IgD-negative memory B cell (primary cell): ENCODE measurements around the gene TSPO2. TPM values are rescaled to one million over a fixed set of nuclear protein-coding genes. Genes with fewer than 3 reads are reported as not detected.
"Not testable (repeated sequence)": the region's sequence is repeated elsewhere in the genome, so short reads cannot be mapped to it uniquely, and the experiment has no call there.

Experiments used
- H3K27ac Mint-ChIP-seq, 3 donors: one replicate each; pipeline ENCODE4 v1.8.0; 2020 to 2022; ENCODE audit warnings: mild to moderate bottlenecking in 3 of 3, mixed read lengths in 3 of 3, moderate library complexity in 1 of 3
- H3K27me3 Mint-ChIP-seq: one replicate; pipeline ENCODE4 v1.8.0; 2021; ENCODE audit warnings: mixed read lengths
- H3K36me3 Mint-ChIP-seq: one replicate; pipeline ENCODE4 v1.8.0; 2020; ENCODE audit warnings: mild to moderate bottlenecking, mixed read lengths
- H3K4me1 Mint-ChIP-seq, 3 donors: one replicate each; pipeline ENCODE4 v1.8.0; 2020 to 2022; ENCODE audit warnings: mixed read lengths in 3 of 3, mild to moderate bottlenecking in 1 of 3
- H3K4me3 Mint-ChIP-seq, 4 donors: one replicate each; pipeline ENCODE4 v1.8.0; 2020 to 2022; ENCODE audit warnings: mild to moderate bottlenecking in 4 of 4, mixed read lengths in 4 of 4, moderate library complexity in 3 of 4
- H3K9me3 Mint-ChIP-seq, 3 donors: one replicate each; pipeline ENCODE4 v1.8.0; 2020 to 2021; ENCODE audit warnings: mixed read lengths in 3 of 3, mild to moderate bottlenecking in 1 of 3
- polyA plus RNA-seq: library from polyadenylated mRNA; unstranded; fragments of 300-500 nt; fragmentation: Illumina TruSeq; gene quantifications from one replicate; pipeline ENCODE4 v1.2.3, GENCODE V29; 2021

The TSPO2 gene
- polyA plus RNA-seq, 1 donor from 2014 or later: not detected

GRCh38 chr6:41015860-41016259, 26.4 kb upstream of the TSPO2 start:
- not testable (repeated sequence) for H3K4me1 Mint-ChIP-seq, H3K36me3 Mint-ChIP-seq, H3K27me3 Mint-ChIP-seq, H3K27ac Mint-ChIP-seq, H3K9me3 Mint-ChIP-seq, H3K4me3 Mint-ChIP-seq

GRCh38 chr6:41017663-41018062, 24.6 kb upstream of the TSPO2 start:
- peaks cover 1% of the 10 kb centered on the region for H3K27me3 Mint-ChIP-seq
- H3K4me1 Mint-ChIP-seq: no peaks in the 10 kb centered on the region
- no peak overlapping the region for H3K27ac Mint-ChIP-seq
- peaks cover 2% of the 10 kb centered on the region for H3K36me3 Mint-ChIP-seq
- H3K9me3 Mint-ChIP-seq: peaks cover 0 to 2% (median 0%) of the 10 kb centered on the region in 3 donors
- no peak overlapping the region for H3K4me3 Mint-ChIP-seq

- no peaks in the 10 kb centered on the region for H3K4me1 Mint-ChIP-seq
- H3K9me3 Mint-ChIP-seq: no peaks in the 10 kb centered on the region
- H3K27me3 Mint-ChIP-seq: peaks cover 1% of the 10 kb centered on the region
- no peak overlapping the region for H3K27ac Mint-ChIP-seq
- H3K36me3 Mint-ChIP-seq: peaks cover 2% of the 10 kb centered on the region
- H3K4me3 Mint-ChIP-seq: no peak overlapping the region
These were observed 20.4 kb upstream of the TSPO2 start for GRCh38 chr6:41021832-41022231.

GRCh38 chr6:41022294-41022693, 20.0 kb upstream of the TSPO2 start:
- Mint-ChIP-seq H3K36me3 (peaks cover 2% of the 10 kb centered on the region), H3K9me3 (no peaks in the 10 kb centered on the region), H3K27ac (no peak overlapping the region), H3K27me3 (peaks cover 1% of the 10 kb centered on the region), H3K4me1 (peaks cover 3% of the 10 kb centered on the region in 3 donors), H3K4me3 (no peak overlapping the region)

- H3K27ac Mint-ChIP-seq: no peak overlapping the region
- H3K9me3 Mint-ChIP-seq: no peaks in the 10 kb centered on the region
- peaks cover 6 to 10% (median 9%) of the 10 kb centered on the region in 3 donors for H3K4me1 Mint-ChIP-seq
- peaks cover 1% of the 10 kb centered on the region for H3K27me3 Mint-ChIP-seq
- peaks cover 2% of the 10 kb centered on the region for H3K36me3 Mint-ChIP-seq
- H3K4me3 Mint-ChIP-seq: no peak overlapping the region
These were observed 19.2 kb upstream of the TSPO2 start for GRCh38 chr6:41023114-41023513.

GRCh38 chr6:41025966-41026530, 16.2 kb upstream of the TSPO2 start:
- no peaks in the 10 kb centered on the region for H3K27me3 Mint-ChIP-seq
- H3K4me1 Mint-ChIP-seq: peaks cover 15 to 19% (median 15%) of the 10 kb centered on the region in 3 donors
- H3K36me3 Mint-ChIP-seq: peaks cover 3% of the 10 kb centered on the region
- H3K27ac Mint-ChIP-seq: peak overlapping the region in 1 of 3 donors; percentile 73
- peak overlapping the region in 1 of 4 donors; percentile 2 for H3K4me3 Mint-ChIP-seq
- no peaks in the 10 kb centered on the region for H3K9me3 Mint-ChIP-seq

- Mint-ChIP-seq H3K27me3 (no peaks in the 10 kb centered on the region), H3K9me3 (no peaks in the 10 kb centered on the region), H3K4me1 (peaks cover 15 to 19% (median 17%) of the 10 kb centered on the region in 3 donors), H3K27ac (peak overlapping the region in 1 of 3 donors; percentile 22), H3K36me3 (peaks cover 4% of the 10 kb centered on the region), H3K4me3 (peak overlapping the region; percentile 80 to 92 (median 86))
These were observed 15.0 kb upstream of the TSPO2 start for GRCh38 chr6:41027241-41027640.

GRCh38 chr6:41027799-41028560, 14.3 kb upstream of the TSPO2 start:
- Mint-ChIP-seq H3K27ac (no peak overlapping the region), H3K36me3 (peaks cover 2% of the 10 kb centered on the region), H3K4me3 (peak overlapping the region; percentile 80 to 92 (median 86)), H3K27me3 (no peaks in the 10 kb centered on the region), H3K4me1 (peaks cover 15 to 19% (median 17%) of the 10 kb centered on the region in 3 donors), H3K9me3 (no peaks in the 10 kb centered on the region)

GRCh38 chr6:41028561-41029412, 13.5 kb upstream of the TSPO2 start:
- H3K4me1 Mint-ChIP-seq: peaks cover 15 to 19% (median 19%) of the 10 kb centered on the region in 3 donors

GRCh38 chr6:41032830-41033229, 9.4 kb upstream of the TSPO2 start:
- H3K36me3 Mint-ChIP-seq: peaks cover 2% of the 10 kb centered on the region
- H3K27me3 Mint-ChIP-seq: no peaks in the 10 kb centered on the region
- no peak overlapping the region for H3K4me3 Mint-ChIP-seq
- no peaks in the 10 kb centered on the region for H3K9me3 Mint-ChIP-seq
- H3K4me1 Mint-ChIP-seq: peaks cover 6 to 13% (median 11%) of the 10 kb centered on the region in 3 donors
- H3K27ac Mint-ChIP-seq: peak overlapping the region in 1 of 3 donors; percentile 40

More at GRCh38 chr6:41028561-41029412, 13.5 kb upstream of the TSPO2 start:
- peak overlapping the region; percentile 80 to 91 (median 84) for H3K4me3 Mint-ChIP-seq
- H3K27me3 Mint-ChIP-seq: no peaks in the 10 kb centered on the region
- H3K36me3 Mint-ChIP-seq: peaks cover 2% of the 10 kb centered on the region
- no peaks in the 10 kb centered on the region for H3K9me3 Mint-ChIP-seq
- peak overlapping the region in 1 of 3 donors; percentile 46 for H3K27ac Mint-ChIP-seq

GRCh38 chr6:41033776-41034175, 8.5 kb upstream of the TSPO2 start:
- H3K27me3 Mint-ChIP-seq: no peaks in the 10 kb centered on the region
- no peak overlapping the region for H3K27ac Mint-ChIP-seq
- H3K4me3 Mint-ChIP-seq: no peak overlapping the region
- peaks cover 5 to 11% (median 5%) of the 10 kb centered on the region in 3 donors for H3K4me1 Mint-ChIP-seq
- H3K9me3 Mint-ChIP-seq: no peaks in the 10 kb centered on the region
- H3K36me3 Mint-ChIP-seq: peaks cover 2% of the 10 kb centered on the region

- Mint-ChIP-seq H3K9me3 (no peaks in the 10 kb centered on the region), H3K4me1 (peaks cover 0 to 2% (median 0%) of the 10 kb centered on the region in 3 donors), H3K36me3 (peaks cover under 1% of the 10 kb centered on the region), H3K4me3 (no peak overlapping the region), H3K27ac (peak overlapping the region in 1 of 3 donors; percentile 15), H3K27me3 (no peaks in the 10 kb centered on the region)
These were observed 6.1 kb upstream of the TSPO2 start for GRCh38 chr6:41036186-41036585.

GRCh38 chr6:41036601-41037000, 5.7 kb upstream of the TSPO2 start:
- no peaks in the 10 kb centered on the region for H3K27me3 Mint-ChIP-seq
- no peak overlapping the region for H3K4me3 Mint-ChIP-seq
- H3K9me3 Mint-ChIP-seq: no peaks in the 10 kb centered on the region
- no peaks in the 10 kb centered on the region for H3K36me3 Mint-ChIP-seq
- H3K27ac Mint-ChIP-seq: no peak overlapping the region
- H3K4me1 Mint-ChIP-seq: peaks cover 0 to 2% (median 0%) of the 10 kb centered on the region in 3 donors

- no peak overlapping the region for H3K4me3 Mint-ChIP-seq
- no peaks in the 10 kb centered on the region for H3K36me3 Mint-ChIP-seq
- H3K27me3 Mint-ChIP-seq: no peaks in the 10 kb centered on the region
- H3K4me1 Mint-ChIP-seq: peaks cover 0 to 2% (median 0%) of the 10 kb centered on the region in 3 donors
- no peak overlapping the region for H3K27ac Mint-ChIP-seq
- no peaks in the 10 kb centered on the region for H3K9me3 Mint-ChIP-seq
These were observed 5.0 kb upstream of the TSPO2 start for GRCh38 chr6:41037107-41037900.
